Measurements from ENCODE around the gene TTC23L. TPM values are rescaled to one million over a fixed set of nuclear protein-coding genes. Genes with fewer than 3 reads are reported as not detected.

The TTC23L gene
- total and polyA plus RNA-seq, 2 of the 8 experiments (the other 6 are each of a cell fraction or from before 2014, with no cell fraction given) = 1.1 to 2.4 TPM

- WGBS, 2 experiments (ENCODE audit: extremely low coverage in 1 of 2, insufficient coverage in 1 of 2, insufficient read length in 1 of 2, insufficient replicate concordance in 2 of 2, low coverage in 1 of 2, low lambda C conversion rate in 2 of 2, missing lambda C conversion rate in 1 of 2) = 67% methylated on average over 4 of the region's 4 CpGs; no CpG with 5 or more reads in 1 of the 2 experiments
- Histone ChIP-seq H4K20me1 (replicated peaks in 1 of 2; ENCODE audit: control insufficient read depth in 1 of 2, insufficient read depth in 2 of 2, low read length in 2 of 2) (no peaks in the 10 kb centered on the region), H3K4me1 (replicated peaks in 1 of 4; ENCODE audit: control insufficient read depth in 3 of 4, insufficient read depth in 4 of 4, low read length in 3 of 4) (no peaks in the 10 kb centered on the region), H3K23me2 (ENCODE audit: low read depth, low read length) (no peaks in the 10 kb centered on the region; the same call in 1 of the 2 replicates), H2BK12ac (ENCODE audit: low read depth, low read length) (no peak overlapping the region), H2BK20ac (ENCODE audit: low read length) (no peak overlapping the region), H3K27ac (ENCODE audit: low read depth, low read length) (no peak overlapping the region), H2AFZ (ENCODE audit: low read length) (no peak overlapping the region), H4K91ac (replicated peaks; ENCODE audit: insufficient read length, low read length) (no peak overlapping the region), H2AK5ac (ENCODE audit: low read depth, low read length) (no peak overlapping the region), H3K14ac (ENCODE audit: insufficient read length) (no peak overlapping the region), H2BK5ac (ENCODE audit: low read depth, low read length) (no peak overlapping the region), H4K8ac (ENCODE audit: extremely low read depth, insufficient read depth, low read length) (no peak overlapping the region), H3K79me2 (ENCODE audit: control insufficient read depth in 1 of 2, insufficient read depth in 2 of 2, low read length in 2 of 2) (no peaks in the 10 kb centered on the region), H3K4ac (replicated peaks; ENCODE audit: insufficient read length, low read depth, low read length) (no peak overlapping the region), H3K27me3 (replicated peaks in 1 of 4; ENCODE audit: control insufficient read depth in 3 of 4, extremely low read depth in 1 of 4, insufficient read depth in 3 of 4, low read length in 3 of 4) (no peaks in the 10 kb centered on the region), H2BK15ac (ENCODE audit: low read length) (no peak overlapping the region), H3K18ac (ENCODE audit: extremely low read depth, low read length) (no peak overlapping the region), H3K79me1 (ENCODE audit: low read depth, low read length) (no peaks in the 10 kb centered on the region), H3K23ac (ENCODE audit: insufficient read length) (no peak overlapping the region), H4K5ac (ENCODE audit: insufficient read length, low read depth, low read length) (no peak overlapping the region), H3K36me3 (ENCODE audit: control insufficient read depth in 2 of 4, insufficient read depth in 4 of 4, low read length in 3 of 4) (peaks cover 0 to 4% (median 0%) of the 10 kb centered on the region in 4 experiments; a peak in 2 of 8 replicates), H3K4me3 (ENCODE audit: extremely low read depth in 1 of 4, insufficient read depth in 2 of 4, low read depth in 3 of 4, low read length in 4 of 4) (no peak overlapping the region), H3K9ac (replicated peaks in 1 of 4; ENCODE audit: extremely low read depth in 1 of 4, low read depth in 3 of 4, low read length in 3 of 4) (no peak overlapping the region), H3K56ac (replicated peaks; ENCODE audit: insufficient read length, low read depth, low read length) (no peak overlapping the region), H3K9me3 (ENCODE audit: insufficient read depth in 2 of 2, low read depth in 1 of 2, low read length in 1 of 2) (peaks cover 0 to 4% of the 10 kb centered on the region in 2 experiments; a peak in 1 of 4 replicates), H3K4me2 (ENCODE audit: insufficient read depth in 1 of 2, low read depth in 2 of 2, low read length in 2 of 2) (no peak overlapping the region), H2BK120ac (replicated peaks; ENCODE audit: low read depth, low read length) (no peak overlapping the region)
- ChIA-PET CTCF (ENCODE audit: partially characterized antibody) (interaction anchor here (0.6 to 2.8 kb wide), 10 partner anchors 9 to 358 kb away, joined by 3 to 11 read pairs (median 3); no protein-coding TSS in a partner anchor), POLR2A (ENCODE audit: partially characterized antibody) (interaction anchor here (1.3 kb wide), 1 partner anchor 40 kb away, joined by 3 read pairs; no protein-coding TSS in a partner anchor)
- TF ChIP-seq PHF8 (conservative IDR thresholded peaks at IDR 0.05; ENCODE audit: low read depth, low read length) = no peak
- no peak for TF ChIP-seq JUND (IDR thresholded peaks at IDR 0.05; ENCODE audit: low read length)
- no peak for TF ChIP-seq TEAD4 (IDR thresholded peaks at IDR 0.05; ENCODE audit: low read depth, low read length)
- no peak for TF ChIP-seq BRCA1 (IDR thresholded peaks at IDR 0.05; ENCODE audit: low read depth, low read length)
- DNase-seq (ENCODE audit: low read depth in 1 of 2, low spot score in 2 of 2) (no peak), FAIRE-seq (no peak)
Measured at GRCh38 chr5:34844999-34845398, 6.0 kb downstream of the TTC23L start.

Data from H1 (cell line).